HG03442 (cell line): ENCODE measurements around the gene CELF4.

Source experiments
- ATAC-seq: cut with Tn5 transposase; IDR thresholded peaks from one replicate; pipeline ENCODE4 v1.9.1; 2021; ENCODE audit warnings: mild to moderate bottlenecking, moderate library complexity; ENCODE audit not compliant: unreplicated experiment

CELF4 gene

GRCh38 chr18:37574113-37574512 lies 8.5 kb upstream of the CELF4 start:
- no peak for ATAC-seq

- ATAC-seq = no peak
Measured at GRCh38 chr18:37572736-37573135, 7.1 kb upstream of the CELF4 start.

GRCh38 chr18:37571266-37571665 lies 5.7 kb upstream of the CELF4 start:
- no peak for ATAC-seq

- ATAC-seq = no peak
Measured at GRCh38 chr18:37570336-37570930, 4.8 kb upstream of the CELF4 start.

GRCh38 chr18:37568671-37569070 lies 3.1 kb upstream of the CELF4 start:
- no peak for ATAC-seq

- no peak for ATAC-seq
Measured at GRCh38 chr18:37567994-37568359, 2.4 kb upstream of the CELF4 start.

GRCh38 chr18:37567061-37567993 lies 1.7 kb upstream of the CELF4 start:
- ATAC-seq = no peak

- ATAC-seq = no peak
Measured at GRCh38 chr18:37566479-37567060, 972 bp upstream of the CELF4 start.

- no peak for ATAC-seq
Measured at GRCh38 chr18:37565977-37566478, 430 bp upstream of the CELF4 start.

- ATAC-seq = no peak
Measured at GRCh38 chr18:37564711-37565100, 892 bp downstream of the CELF4 start.

- no peak for ATAC-seq
Measured at GRCh38 chr18:37563931-37564392, 1.6 kb downstream of the CELF4 start.

- no peak for ATAC-seq
Measured at GRCh38 chr18:37561986-37562385, 3.6 kb downstream of the CELF4 start.

- no peak for ATAC-seq
Measured at GRCh38 chr18:37560003-37560402, 5.6 kb downstream of the CELF4 start.

- ATAC-seq = no peak
Measured at GRCh38 chr18:37559194-37559593, 6.4 kb downstream of the CELF4 start.

GRCh38 chr18:37554399-37554787 lies 11.2 kb downstream of the CELF4 start:
- ATAC-seq = no peak

GRCh38 chr18:37553633-37554398 lies 11.8 kb downstream of the CELF4 start:
- ATAC-seq = no peak

GRCh38 chr18:37552286-37552685 lies 13.3 kb downstream of the CELF4 start:
- no peak for ATAC-seq

- no peak for ATAC-seq
Measured at GRCh38 chr18:37551846-37552245, 13.8 kb downstream of the CELF4 start.

GRCh38 chr18:37551249-37551648 lies 14.3 kb downstream of the CELF4 start:
- no peak for ATAC-seq

GRCh38 chr18:37550118-37550875 lies 15.3 kb downstream of the CELF4 start:
- no peak for ATAC-seq
